ENCODE measurements around the gene CTBP2. TPM values are rescaled to one million over a fixed set of nuclear protein-coding genes. Genes with fewer than 3 reads are reported as not detected.

Gene CTBP2
- total RNA-seq, 1 experiment from 2014 or later, result 212 TPM

DNA sequence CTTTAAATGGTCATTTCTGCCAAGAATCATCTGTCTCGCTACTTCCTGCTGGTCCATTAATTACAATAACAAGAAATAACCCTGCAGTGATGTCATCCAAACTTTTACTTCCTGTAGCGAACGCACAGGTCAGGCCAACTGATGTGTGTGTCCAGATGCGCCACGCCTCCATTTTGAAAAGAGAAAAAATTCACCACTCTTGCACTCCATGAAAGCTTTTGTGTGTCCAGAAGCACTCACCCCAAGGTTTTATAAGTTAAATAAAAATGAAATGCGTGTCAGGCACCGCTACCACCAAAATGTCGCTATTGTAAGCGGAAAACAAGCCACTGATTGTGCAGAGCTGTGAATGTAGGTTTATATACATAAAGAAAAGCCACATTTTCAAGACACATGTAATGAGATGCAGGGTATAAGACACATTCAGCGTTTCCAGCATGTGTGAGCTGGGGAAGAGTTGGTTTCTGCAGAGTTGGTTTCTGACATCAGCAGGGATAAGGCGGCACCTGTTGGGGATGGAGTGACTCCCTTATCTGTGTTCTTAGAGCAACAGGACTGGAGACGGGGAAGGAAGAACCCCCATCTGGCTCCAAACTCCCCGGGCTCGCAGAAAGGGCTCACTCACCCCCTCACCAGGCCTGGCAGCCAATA, 83.3 kb downstream of the CTBP2 start:
- Histone ChIP-seq H3T11ph (ENCODE audit: low read length) (no peak overlapping the region), H3K9me3 (ENCODE audit: control insufficient read depth, low read depth, low read length) (no peaks in the 10 kb centered on the region), H4K5ac (ENCODE audit: insufficient read length, low read depth, low read length) (no peak overlapping the region), H3K79me1 (ENCODE audit: insufficient read depth, low read depth, low read length, poor library complexity, severe bottlenecking) (peaks cover 7% of the 10 kb centered on the region), H3K23me2 (ENCODE audit: insufficient read length, low read depth, low read length, poor library complexity, severe bottlenecking) (no peaks in the 10 kb centered on the region), H2BK12ac (ENCODE audit: insufficient read length, low read depth, low read length) (no peak overlapping the region), H3K56ac (ENCODE audit: insufficient read length, low read depth, low read length) (no peak overlapping the region), H3K27ac (ENCODE audit: insufficient read length, low read depth, low read length) (no peak overlapping the region), H3K27me3 (ENCODE audit: insufficient read depth, low read length) (no peaks in the 10 kb centered on the region), H2BK5ac (ENCODE audit: insufficient read length, low read length) (no peak overlapping the region), H4K91ac (ENCODE audit: insufficient read length, low read depth, low read length) (no peak overlapping the region), H2AFZ (ENCODE audit: low read length) (no peak overlapping the region), H3K9ac (ENCODE audit: extremely low read depth, insufficient read length, low read length) (no peak overlapping the region), H2BK15ac (ENCODE audit: low read depth, low read length) (no peak overlapping the region), H3K4me1 (ENCODE audit: insufficient read depth, low read length) (peaks cover 2% of the 10 kb centered on the region), H3K79me2 (ENCODE audit: insufficient read depth, low read length) (peaks cover 70% of the 10 kb centered on the region), H2BK120ac (ENCODE audit: low read depth, low read length, poor library complexity, severe bottlenecking) (no peak overlapping the region), H4K20me1 (ENCODE audit: control insufficient read depth, insufficient read depth, insufficient read length) (peaks cover 2% of the 10 kb centered on the region), H2BK20ac (ENCODE audit: low read depth, low read length, poor library complexity, severe bottlenecking) (no peak overlapping the region), H3K18ac (ENCODE audit: insufficient read length, low read depth, low read length) (no peak overlapping the region), H3K4me2 (ENCODE audit: insufficient read depth, insufficient read length, low read length) (no peak overlapping the region), H3K23ac (ENCODE audit: insufficient read length, low read depth, low read length) (no peak overlapping the region), H4K8ac (replicated peaks; ENCODE audit: insufficient read length, low read depth, low read length) (no peak overlapping the region), H2AK5ac (ENCODE audit: insufficient read length, low read length) (no peak overlapping the region), H3K4ac (ENCODE audit: low read depth, low read length) (no peak overlapping the region), H3K14ac (ENCODE audit: insufficient read depth, low read length) (no peak overlapping the region)
- Mint-ChIP-seq H3K9me3 (no peaks in the 10 kb centered on the region), H3K27me3 (ENCODE audit: low read depth) (no peaks in the 10 kb centered on the region), H3K36me3 (ENCODE audit: insufficient read depth in 1 of 3, low read depth in 3 of 3) (peaks cover 49 to 78% (median 67%) of the 10 kb centered on the region in 3 experiments), H3K27ac (peak overlapping the region in 1 of 3 experiments; percentile 59; a peak in 1 of 7 replicates), H3K4me1 (peaks cover 19 to 33% of the 10 kb centered on the region in 2 experiments), H3K4me3 (no peak overlapping the region)
- WGBS (ENCODE audit: extremely low coverage, insufficient read length, low lambda C conversion rate), result no CpG with 5 or more reads among the region's 14 CpGs
- DNase-seq, result no peak
- TF ChIP-seq CTCF (conservative IDR thresholded peaks at IDR 0.05), result no peak
